DND-41 (cell line): ENCODE measurements around the gene TRIAP1.

ENCODE experiments used
- ATAC-seq: fragments of 200-7000 bp; cut with Tn5 transposase; 3 replicates; pipeline ENCODE4 v1.9.1; 2021; ENCODE audit warnings: low read depth; ENCODE audit not compliant: insufficient read depth
- DNase-seq: peaks from one replicate; pipeline ENCODE4 v3.0.0-alpha.2; 2020
- H2AFZ ChIP-seq: 2 replicates; pipeline ENCODE4 v1.6.0; 2012; ENCODE audit warnings: low read depth, low read length
- H3K27ac ChIP-seq: 2 replicates; pipeline ENCODE4 v1.5.1; 2012; ENCODE audit warnings: low read length, inconsistent platforms
- H3K27me3 ChIP-seq: fragments of 200-600 bp; sonication (generic); 2 replicates; pipeline ENCODE4 v1.6.0; 2012; ENCODE audit warnings: low read length, mild to moderate bottlenecking, inconsistent platforms; ENCODE audit not compliant: insufficient read depth, poor library complexity
- H3K36me3 ChIP-seq: 2 replicates; pipeline ENCODE4 v1.5.1; 2012; ENCODE audit warnings: low read length, inconsistent platforms; ENCODE audit not compliant: insufficient read depth
- H3K4me1 ChIP-seq: 2 replicates; pipeline ENCODE4 v1.5.1; 2012; ENCODE audit warnings: mild to moderate bottlenecking, low read length; ENCODE audit not compliant: insufficient read depth
- H3K4me2 ChIP-seq: 2 replicates; pipeline ENCODE4 v1.6.0; 2012; ENCODE audit warnings: mild to moderate bottlenecking, moderate library complexity, low read length, inconsistent platforms; ENCODE audit not compliant: insufficient read depth
- H3K4me3 ChIP-seq, 2 experiments: fragments of 200-600 bp in 1 of 2; shearing (Covaris generic) in 1 of 2; 2 replicates each; pipeline ENCODE4 v1.5.1; 2012 to 2016; ENCODE audit warnings: inconsistent platforms in 2 of 2, low read length in 2 of 2, mild to moderate bottlenecking in 2 of 2, low read depth in 1 of 2, moderate library complexity in 1 of 2
- H3K79me2 ChIP-seq: 2 replicates; pipeline ENCODE4 v1.6.0; 2012; ENCODE audit warnings: low read length, inconsistent platforms; ENCODE audit not compliant: insufficient read depth
- H3K9ac ChIP-seq: 2 replicates; pipeline ENCODE4 v1.6.0; 2012; ENCODE audit warnings: low read depth, mild to moderate bottlenecking, inconsistent platforms, low read length, moderate library complexity
- H3K9me3 ChIP-seq: 2 replicates; pipeline ENCODE4 v1.5.1; 2012; ENCODE audit warnings: low read length, moderate library complexity, mild to moderate bottlenecking, inconsistent platforms; ENCODE audit not compliant: insufficient read depth, severe bottlenecking
- H4K20me1 ChIP-seq: 2 replicates; pipeline ENCODE4 v1.6.0; 2012; ENCODE audit warnings: low read length; ENCODE audit not compliant: insufficient read depth
- EZH2 ChIP-seq: IDR thresholded peaks from 3 replicates; pipeline ENCODE4 v1.6.1; 2012; ENCODE audit warnings: borderline replicate concordance, low read depth, mild to moderate bottlenecking, moderate library complexity, low read length, inconsistent platforms; ENCODE audit not compliant: severe bottlenecking
- TF ChIP-seq, protein P1 (sequence below): IDR thresholded peaks from 2 replicates; pipeline ENCODE4 v1.5.1; 2012; ENCODE audit warnings: borderline replicate concordance, low read length, moderate library complexity, mild to moderate bottlenecking; ENCODE audit not compliant: poor library complexity, severe bottlenecking; ENCODE audit errors: extremely low read depth

TRIAP1 gene

DNA sequence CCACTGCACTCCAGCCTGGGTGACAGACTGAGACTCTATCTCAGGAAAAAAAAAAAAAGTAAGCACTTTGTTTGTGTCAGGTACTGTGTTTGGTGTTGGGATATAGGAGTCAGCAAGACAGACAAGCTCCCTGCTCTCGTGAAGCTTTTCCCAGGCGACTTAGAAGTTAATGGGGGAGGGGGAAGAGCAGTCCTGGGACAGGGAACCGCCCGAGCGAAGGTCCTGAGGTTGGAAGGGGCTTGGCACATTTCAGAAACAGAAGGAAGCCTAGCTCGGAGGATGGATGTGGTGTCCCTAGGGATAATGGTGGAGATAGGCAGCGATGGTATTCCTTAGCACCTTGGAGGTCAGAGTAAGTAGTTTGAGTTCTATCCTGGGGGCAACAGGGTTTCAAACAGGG lies 16.8 kb downstream of the TRIAP1 start:
- H3K36me3 ChIP-seq, result no peaks in the 10 kb centered on the region
- H3K27ac ChIP-seq, result no peak overlapping the region
- no peak for ATAC-seq
- H3K4me3 ChIP-seq, result no peak overlapping the region
- H2AFZ ChIP-seq, result no peak overlapping the region
- no peaks in the 10 kb centered on the region for H3K4me1 ChIP-seq
- no peak overlapping the region for H3K9ac ChIP-seq
- no peaks in the 10 kb centered on the region for H3K9me3 ChIP-seq
- DNase-seq, result no peak
- H3K79me2 ChIP-seq, result no peaks in the 10 kb centered on the region
- TF ChIP-seq, protein P1, sequence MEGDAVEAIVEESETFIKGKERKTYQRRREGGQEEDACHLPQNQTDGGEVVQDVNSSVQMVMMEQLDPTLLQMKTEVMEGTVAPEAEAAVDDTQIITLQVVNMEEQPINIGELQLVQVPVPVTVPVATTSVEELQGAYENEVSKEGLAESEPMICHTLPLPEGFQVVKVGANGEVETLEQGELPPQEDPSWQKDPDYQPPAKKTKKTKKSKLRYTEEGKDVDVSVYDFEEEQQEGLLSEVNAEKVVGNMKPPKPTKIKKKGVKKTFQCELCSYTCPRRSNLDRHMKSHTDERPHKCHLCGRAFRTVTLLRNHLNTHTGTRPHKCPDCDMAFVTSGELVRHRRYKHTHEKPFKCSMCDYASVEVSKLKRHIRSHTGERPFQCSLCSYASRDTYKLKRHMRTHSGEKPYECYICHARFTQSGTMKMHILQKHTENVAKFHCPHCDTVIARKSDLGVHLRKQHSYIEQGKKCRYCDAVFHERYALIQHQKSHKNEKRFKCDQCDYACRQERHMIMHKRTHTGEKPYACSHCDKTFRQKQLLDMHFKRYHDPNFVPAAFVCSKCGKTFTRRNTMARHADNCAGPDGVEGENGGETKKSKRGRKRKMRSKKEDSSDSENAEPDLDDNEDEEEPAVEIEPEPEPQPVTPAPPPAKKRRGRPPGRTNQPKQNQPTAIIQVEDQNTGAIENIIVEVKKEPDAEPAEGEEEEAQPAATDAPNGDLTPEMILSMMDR, result no peak
- no peak for TF ChIP-seq EZH2
- no peaks in the 10 kb centered on the region for H4K20me1 ChIP-seq
- H3K27me3 ChIP-seq, result no peaks in the 10 kb centered on the region
- no peak overlapping the region for H3K4me2 ChIP-seq

GRCh38 chr12:120428597-120429229 lies 17.5 kb downstream of the TRIAP1 start:
- no peak overlapping the region for H3K27ac ChIP-seq
- H3K36me3 ChIP-seq, result no peaks in the 10 kb centered on the region
- DNase-seq (no peak), ATAC-seq (no peak)
- TF ChIP-seq, protein P1, result no peak
- TF ChIP-seq EZH2, result no peak
- H3K4me2 ChIP-seq, result no peak overlapping the region
- H3K79me2 ChIP-seq, result no peaks in the 10 kb centered on the region
- no peaks in the 10 kb centered on the region for H3K27me3 ChIP-seq
- no peak overlapping the region for H3K9ac ChIP-seq
- H4K20me1 ChIP-seq, result no peaks in the 10 kb centered on the region
- no peaks in the 10 kb centered on the region for H3K9me3 ChIP-seq
- no peak overlapping the region for H2AFZ ChIP-seq
- no peaks in the 10 kb centered on the region for H3K4me1 ChIP-seq
- no peak overlapping the region for H3K4me3 ChIP-seq

DNA sequence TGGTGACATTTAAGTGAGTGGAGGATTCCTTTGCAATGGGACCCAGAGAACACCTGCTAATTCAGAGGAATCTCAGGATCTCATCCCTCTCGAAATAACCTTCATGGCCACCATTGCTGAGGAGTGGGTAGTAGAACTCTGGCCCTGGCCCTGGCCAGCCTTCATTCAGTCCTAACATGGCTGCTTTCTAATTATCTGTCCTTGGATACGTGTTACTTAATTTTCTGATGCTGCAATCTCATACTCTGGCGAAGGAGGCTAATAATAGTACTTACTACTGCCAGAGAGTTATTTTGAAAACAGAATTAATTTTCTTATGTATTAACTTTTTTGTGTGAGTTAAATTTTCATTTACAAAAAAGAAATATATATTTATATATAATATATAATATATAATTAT lies 20.4 kb downstream of the TRIAP1 start:
- Histone ChIP-seq H3K4me1 (no peaks in the 10 kb centered on the region), H3K79me2 (no peaks in the 10 kb centered on the region), H3K36me3 (no peaks in the 10 kb centered on the region), H4K20me1 (no peaks in the 10 kb centered on the region), H3K27me3 (no peaks in the 10 kb centered on the region), H2AFZ (no peak overlapping the region), H3K4me3 (no peak overlapping the region), H3K9me3 (no peaks in the 10 kb centered on the region), H3K4me2 (no peak overlapping the region), H3K9ac (no peak overlapping the region), H3K27ac (no peak overlapping the region)
- TF ChIP-seq EZH2, result no peak
- DNase-seq, result no peak
- no peak for ATAC-seq

DNA sequence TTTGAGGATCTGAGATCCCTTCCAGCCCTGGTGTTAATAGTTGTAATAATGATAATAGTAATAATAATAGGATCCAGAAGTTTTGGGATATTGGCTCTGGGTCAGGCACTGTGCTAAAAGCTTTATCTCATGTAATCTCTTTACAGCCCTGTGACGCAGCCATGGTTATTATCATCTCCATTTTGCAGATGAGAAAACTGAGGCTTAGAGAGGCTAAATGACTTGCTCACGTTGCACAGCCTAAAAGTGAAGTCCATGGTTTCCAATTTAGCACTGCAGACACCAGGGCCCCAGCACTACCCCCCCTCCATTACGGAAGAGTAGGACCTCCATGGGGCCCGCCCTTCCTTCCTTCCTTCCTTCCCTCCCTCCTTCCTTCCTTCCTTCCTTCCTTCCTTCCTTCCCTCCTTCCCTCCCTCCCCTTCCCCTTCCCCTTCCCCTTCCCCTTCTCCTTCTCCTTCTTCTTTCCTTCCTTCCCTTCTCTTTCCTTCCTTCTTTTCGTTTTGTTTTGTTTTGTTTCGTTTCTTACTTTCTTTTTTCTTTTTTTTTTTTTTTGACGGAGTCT lies 23.2 kb downstream of the TRIAP1 start:
- no peak for TF ChIP-seq EZH2
- TF ChIP-seq, protein P1, result no peak
- Histone ChIP-seq H3K4me1 (no peaks in the 10 kb centered on the region), H4K20me1 (no peaks in the 10 kb centered on the region), H3K4me2 (no peak overlapping the region), H3K4me3 (no peak overlapping the region), H3K27ac (no peak overlapping the region), H3K27me3 (no peaks in the 10 kb centered on the region), H3K79me2 (no peaks in the 10 kb centered on the region), H3K36me3 (no peaks in the 10 kb centered on the region), H2AFZ (no peak overlapping the region), H3K9ac (no peak overlapping the region), H3K9me3 (no peaks in the 10 kb centered on the region)
- DNase-seq (no peak), ATAC-seq (no peak)
